OCI-LY1 (cell line): ENCODE data around the gene EHMT2.
A peak's percentile ranks its signal among the peaks of the same experiment; 100 is the strongest.

ENCODE experiments used
- H2AFZ ChIP-seq: fragments of 200-600 bp; sonication (generic), shearing (Covaris generic); 2 replicates; pipeline ENCODE4 v1.6.0; 2014; ENCODE audit warnings: antibody characterized with exemption, mild to moderate bottlenecking, low read length
- H3F3A ChIP-seq: fragments of 200-600 bp; sonication (generic), shearing (Covaris generic); 2 replicates; pipeline ENCODE4 v1.6.0; 2014; ENCODE audit warnings: mild to moderate bottlenecking, antibody characterized with exemption, low read length, moderate library complexity; ENCODE audit not compliant: insufficient read depth
- H3K27ac ChIP-seq: fragments of 200-600 bp; sonication (generic); 2 replicates; pipeline ENCODE4 v1.5.1; 2014; ENCODE audit warnings: low read length, mixed run types, mild to moderate bottlenecking, low read depth; ENCODE audit not compliant: poor library complexity, severe bottlenecking
- H3K27me3 ChIP-seq: fragments of 200-600 bp; sonication (generic); 2 replicates; pipeline ENCODE4 v1.6.0; 2014; ENCODE audit warnings: antibody characterized with exemption, mild to moderate bottlenecking, low read length, moderate library complexity; ENCODE audit not compliant: insufficient read depth
- H3K36me3 ChIP-seq: fragments of 200-600 bp; sonication (generic); 2 replicates; pipeline ENCODE4 v1.6.1; 2014; ENCODE audit warnings: mild to moderate bottlenecking, antibody characterized with exemption, low read length, moderate library complexity, mixed read lengths; ENCODE audit not compliant: insufficient read depth
- H3K4me1 ChIP-seq: fragments of 200-600 bp; sonication (generic); 2 replicates; pipeline ENCODE4 v1.5.1; 2014; ENCODE audit warnings: mild to moderate bottlenecking, low read length, moderate library complexity; ENCODE audit not compliant: insufficient read depth, severe bottlenecking
- H3K4me2 ChIP-seq: fragments of 200-600 bp; sonication (generic), shearing (Covaris generic); 2 replicates; pipeline ENCODE4 v1.6.1; 2014; ENCODE audit warnings: low read length
- H3K4me3 ChIP-seq: fragments of 200-600 bp; sonication (generic); 2 replicates; pipeline ENCODE4 v1.5.1; 2014; ENCODE audit warnings: low read length, low read depth, mild to moderate bottlenecking, mixed read lengths; ENCODE audit not compliant: poor library complexity, severe bottlenecking
- H3K79me2 ChIP-seq: fragments of 200-600 bp; shearing (Covaris generic); 2 replicates; pipeline ENCODE4 v1.6.1; 2016; ENCODE audit warnings: mixed run types, low read length, mixed read lengths; ENCODE audit not compliant: insufficient read depth
- H3K9ac ChIP-seq: fragments of 200-600 bp; sonication (generic), shearing (Covaris generic); 2 replicates; pipeline ENCODE4 v1.6.1; 2014; ENCODE audit warnings: mild to moderate bottlenecking, low read length, mixed read lengths
- H3K9me2 ChIP-seq: fragments of 200-600 bp; sonication (generic), shearing (Covaris generic); 2 replicates; pipeline ENCODE4 v1.6.1; 2014; ENCODE audit warnings: low read depth, mild to moderate bottlenecking, low read length, mixed read lengths
- H3K9me3 ChIP-seq: fragments of 200-600 bp; shearing (Covaris generic); 2 replicates; pipeline ENCODE4 v1.6.1; 2014; ENCODE audit warnings: low read length, mixed read lengths
- H4K20me1 ChIP-seq: fragments of 200-600 bp; sonication (generic), shearing (Covaris generic); 2 replicates; pipeline ENCODE4 v1.6.0; 2016; ENCODE audit warnings: mild to moderate bottlenecking, low read length; ENCODE audit not compliant: insufficient read depth
- EZH2 ChIP-seq: fragments of 200-600 bp; sonication (generic), shearing (Covaris generic); IDR thresholded peaks from 2 replicates; pipeline ENCODE4 v1.8.0; 2017; ENCODE audit warnings: borderline replicate concordance, mixed run types, mild to moderate bottlenecking, antibody characterized with exemption, low read length, moderate library complexity, mixed read lengths
- TF ChIP-seq, protein P1 (sequence below): fragments of 200-600 bp; sonication (generic), shearing (Covaris generic); IDR thresholded peaks from 2 replicates; pipeline ENCODE4 v1.5.1; 2017; ENCODE audit warnings: mild to moderate bottlenecking, antibody characterized with exemption, low read length, moderate library complexity, mixed read lengths

EHMT2 gene

DNA sequence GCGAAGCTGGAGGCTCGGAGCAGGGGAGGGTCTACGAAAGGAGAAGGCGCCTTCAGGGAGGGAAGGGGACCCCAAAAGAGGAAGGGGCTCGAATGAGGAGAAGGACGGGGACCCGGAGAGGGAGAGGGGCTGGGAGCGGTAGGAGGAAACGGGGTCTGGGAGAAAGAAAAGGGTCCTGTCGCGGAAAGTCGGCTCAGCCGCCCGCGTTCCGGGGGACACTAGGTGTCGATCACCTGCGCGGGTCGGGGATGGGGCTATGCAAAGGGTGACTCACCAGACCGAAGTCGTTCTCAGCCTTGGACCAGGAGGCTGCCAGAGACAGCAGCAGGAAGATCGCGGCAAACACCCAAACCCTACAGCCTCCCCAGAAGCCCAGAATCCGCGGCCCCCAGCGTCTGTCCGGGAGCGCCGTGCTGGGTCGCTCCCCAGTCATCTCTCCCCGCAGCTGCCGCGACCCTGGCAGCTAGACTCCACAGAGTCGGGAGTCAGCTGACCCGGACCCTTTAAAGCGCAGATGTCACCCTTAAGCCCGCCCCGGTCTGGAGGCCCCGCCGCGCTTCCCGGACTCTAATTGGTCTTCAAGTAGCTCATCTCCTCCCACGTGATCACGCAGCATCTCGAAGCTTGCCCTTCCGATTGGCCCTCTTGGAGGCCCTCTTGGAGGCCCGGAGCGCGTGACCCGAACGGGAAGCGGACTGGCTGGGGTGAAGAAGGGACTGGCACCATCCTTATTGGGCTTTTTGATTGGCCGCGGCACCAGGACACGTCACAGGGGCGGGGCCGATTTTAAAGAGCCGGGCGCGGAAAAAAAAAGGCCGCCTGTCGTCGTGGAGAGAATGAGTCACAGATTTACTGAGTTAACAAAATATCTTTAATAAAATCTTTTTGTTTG, 34.9 kb downstream of the EHMT2 start, which contains the start of gene NEU1:
Gene NEU1, minus strand, starts transcription at position 478 of the 892 bp plus-strand sequence. Its CDS starts 45 bp downstream, at position 433.
- Histone ChIP-seq H3K4me3 (peak within 1 kb of the TSS; percentile 78), H3K27ac (peak within 1 kb of the TSS; percentile 77), H3K36me3 (peaks cover 29% of the 10 kb centered on the region), H2AFZ (peak within 1 kb of the TSS; percentile 77; the same call in 1 of the 2 replicates), H3K9me3 (no peaks in the 10 kb centered on the region), H4K20me1 (no peaks in the 10 kb centered on the region), H3K9me2 (no peaks in the 10 kb centered on the region), H3K27me3 (no peaks in the 10 kb centered on the region), H3K4me1 (peaks cover 26% of the 10 kb centered on the region), H3F3A (no peaks in the 10 kb centered on the region), H3K79me2 (no peaks in the 10 kb centered on the region), H3K4me2 (peak within 1 kb of the TSS; percentile 79), H3K9ac (peak within 1 kb of the TSS; percentile 73)
- no peak for TF ChIP-seq EZH2
- TF ChIP-seq, protein P1, sequence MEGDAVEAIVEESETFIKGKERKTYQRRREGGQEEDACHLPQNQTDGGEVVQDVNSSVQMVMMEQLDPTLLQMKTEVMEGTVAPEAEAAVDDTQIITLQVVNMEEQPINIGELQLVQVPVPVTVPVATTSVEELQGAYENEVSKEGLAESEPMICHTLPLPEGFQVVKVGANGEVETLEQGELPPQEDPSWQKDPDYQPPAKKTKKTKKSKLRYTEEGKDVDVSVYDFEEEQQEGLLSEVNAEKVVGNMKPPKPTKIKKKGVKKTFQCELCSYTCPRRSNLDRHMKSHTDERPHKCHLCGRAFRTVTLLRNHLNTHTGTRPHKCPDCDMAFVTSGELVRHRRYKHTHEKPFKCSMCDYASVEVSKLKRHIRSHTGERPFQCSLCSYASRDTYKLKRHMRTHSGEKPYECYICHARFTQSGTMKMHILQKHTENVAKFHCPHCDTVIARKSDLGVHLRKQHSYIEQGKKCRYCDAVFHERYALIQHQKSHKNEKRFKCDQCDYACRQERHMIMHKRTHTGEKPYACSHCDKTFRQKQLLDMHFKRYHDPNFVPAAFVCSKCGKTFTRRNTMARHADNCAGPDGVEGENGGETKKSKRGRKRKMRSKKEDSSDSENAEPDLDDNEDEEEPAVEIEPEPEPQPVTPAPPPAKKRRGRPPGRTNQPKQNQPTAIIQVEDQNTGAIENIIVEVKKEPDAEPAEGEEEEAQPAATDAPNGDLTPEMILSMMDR: no peak

DNA sequence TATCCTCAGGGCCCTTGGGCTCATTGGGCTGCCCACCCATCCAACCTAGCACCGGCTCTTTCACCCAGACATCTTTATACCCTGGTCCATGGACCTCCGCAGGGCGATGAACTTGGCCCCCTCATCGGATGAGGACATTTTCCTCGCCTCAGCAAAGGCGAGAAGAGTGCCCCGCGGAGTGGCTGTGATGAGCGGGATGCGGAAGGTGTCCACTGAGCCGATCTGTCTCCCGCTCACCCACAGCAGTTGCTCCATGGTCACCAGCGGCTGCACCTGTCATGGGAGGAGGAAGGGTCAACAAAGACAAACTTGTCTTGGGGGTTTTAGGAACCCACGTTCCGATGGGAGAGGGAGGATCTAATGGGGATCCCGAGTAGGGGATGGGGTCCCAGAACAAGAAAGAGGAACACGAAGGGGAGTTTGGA, 35.6 kb downstream of the EHMT2 start:
- TF ChIP-seq, protein P1: no peak
- no peak for TF ChIP-seq EZH2
- Histone ChIP-seq H3K9me3 (no peaks in the 10 kb centered on the region), H3K36me3 (peaks cover 31% of the 10 kb centered on the region), H3K27ac (no peak overlapping the region), H3K4me2 (peak overlapping the region; percentile 76), H3K4me1 (peaks cover 26% of the 10 kb centered on the region), H3K4me3 (peak overlapping the region; percentile 67), H3K27me3 (no peaks in the 10 kb centered on the region), H4K20me1 (no peaks in the 10 kb centered on the region), H2AFZ (no peak overlapping the region), H3K79me2 (no peaks in the 10 kb centered on the region), H3F3A (no peaks in the 10 kb centered on the region), H3K9me2 (no peaks in the 10 kb centered on the region), H3K9ac (peak overlapping the region; percentile 73)

GRCh38 chr6:31861150-31861549, 36.3 kb downstream of the EHMT2 start:
- H3K36me3 ChIP-seq: peaks cover 31% of the 10 kb centered on the region
- no peak overlapping the region for H3K9ac ChIP-seq
- no peaks in the 10 kb centered on the region for H3K9me2 ChIP-seq
- no peak overlapping the region for H3K4me3 ChIP-seq
- H3K27me3 ChIP-seq: no peaks in the 10 kb centered on the region
- H3K27ac ChIP-seq: no peak overlapping the region
- TF ChIP-seq, protein P1: no peak
- no peak for TF ChIP-seq EZH2
- no peaks in the 10 kb centered on the region for H3F3A ChIP-seq
- no peaks in the 10 kb centered on the region for H3K9me3 ChIP-seq
- H2AFZ ChIP-seq: no peak overlapping the region
- no peaks in the 10 kb centered on the region for H4K20me1 ChIP-seq
- peaks cover 26% of the 10 kb centered on the region for H3K4me1 ChIP-seq
- no peak overlapping the region for H3K4me2 ChIP-seq
- no peaks in the 10 kb centered on the region for H3K79me2 ChIP-seq
